Measurements from ENCODE around the gene CEP70.

Gene CEP70

GRCh38 chr3:138451595-138452162, 142.4 kb downstream of the CEP70 start:
- DNase-seq (ENCODE audit: low read depth in 2 of 2) = no peak

DNA sequence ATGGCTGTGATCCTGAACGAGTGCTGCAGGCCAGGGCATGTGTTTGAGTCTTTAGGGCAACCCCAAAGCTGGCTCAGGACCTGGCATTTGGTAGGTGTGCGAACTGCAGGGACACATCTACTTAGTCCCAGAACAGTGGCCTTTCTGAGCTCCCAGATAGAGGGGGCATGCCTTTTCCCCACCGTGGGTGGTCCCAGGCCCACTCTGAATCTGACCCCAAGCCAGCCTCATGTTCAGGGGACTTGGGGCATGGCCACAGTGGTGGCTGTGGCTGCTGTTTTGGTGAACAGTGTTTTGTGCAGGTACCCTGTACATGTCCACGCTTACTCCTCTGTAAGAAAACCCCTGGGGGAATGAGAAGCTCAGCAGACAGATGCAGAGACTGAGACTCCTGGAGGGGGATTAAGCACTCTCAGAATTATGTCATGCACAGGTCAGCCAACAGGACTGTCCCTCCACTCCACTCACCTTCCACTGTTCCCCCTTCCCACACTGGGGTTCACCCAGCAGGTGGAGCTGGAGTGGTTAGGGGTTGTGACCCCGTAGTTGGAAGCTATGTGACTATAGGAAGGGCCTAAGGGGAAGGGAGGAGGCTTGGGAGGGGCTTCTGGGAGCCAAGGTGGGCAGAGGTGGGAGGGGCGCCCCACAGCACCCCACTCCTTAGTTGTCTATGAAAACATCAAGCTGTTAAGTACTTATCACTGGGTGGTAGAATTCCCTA, 143.2 kb downstream of the CEP70 start:
- no peak for DNase-seq (ENCODE audit: low read depth in 2 of 2)

DNA sequence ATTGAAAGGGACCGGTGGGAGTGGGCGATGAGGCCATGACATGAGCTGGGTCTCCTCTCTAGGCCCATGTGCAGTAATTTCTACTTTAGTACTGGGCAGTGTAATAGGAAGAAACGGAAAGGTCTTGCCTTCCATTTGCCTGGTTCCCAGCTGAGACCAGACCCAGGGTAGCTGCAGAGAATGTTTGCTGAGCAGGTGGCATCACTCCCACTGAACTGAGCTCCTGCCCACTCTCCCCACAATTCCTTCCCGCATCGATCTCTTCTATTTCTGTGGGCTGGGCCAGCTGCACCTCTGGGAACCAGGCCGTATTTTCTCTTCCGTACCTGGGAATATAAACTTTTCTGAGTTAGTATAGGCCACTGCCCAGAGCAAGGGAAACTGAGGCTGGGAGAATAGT, 143.9 kb downstream of the CEP70 start:
- DNase-seq (ENCODE audit: low read depth in 2 of 2) = no peak

DNA sequence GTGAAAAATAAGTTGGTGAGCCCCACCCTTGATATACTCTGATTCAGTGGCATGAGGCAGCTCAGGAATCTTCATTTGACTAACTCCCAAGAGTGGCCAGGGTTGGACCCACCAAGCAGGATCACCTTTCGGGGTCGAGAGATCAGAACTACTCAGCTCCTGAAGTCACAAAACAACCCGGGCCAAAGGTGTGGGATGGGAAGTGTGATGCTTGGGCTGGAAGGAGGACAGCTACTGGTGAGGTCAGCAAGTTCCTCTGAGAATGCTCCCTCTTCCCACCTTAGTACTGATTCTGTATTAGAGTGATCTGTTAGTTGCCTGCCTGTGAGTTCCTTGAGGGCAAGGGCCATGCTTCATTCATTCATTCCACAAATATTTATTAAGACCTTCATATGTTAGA, 144.6 kb downstream of the CEP70 start:
- no peak for DNase-seq (ENCODE audit: low read depth in 2 of 2)

GRCh38 chr3:138448631-138449030, 145.4 kb downstream of the CEP70 start:
- no peak for DNase-seq (ENCODE audit: low read depth in 2 of 2)

GRCh38 chr3:138445654-138446053, 148.4 kb downstream of the CEP70 start:
- no peak for DNase-seq (ENCODE audit: low read depth in 2 of 2)

GRCh38 chr3:138445236-138445635, 148.8 kb downstream of the CEP70 start:
- DNase-seq (ENCODE audit: low read depth in 2 of 2) = no peak
